Colonic mucosa (tissue), 4 donors: ENCODE data around the gene CREBBP. TPM values are rescaled to one million over a fixed set of nuclear protein-coding genes. Genes with fewer than 3 reads are reported as not detected.
"Not testable (repeated sequence)": the region's sequence is repeated elsewhere in the genome, so short reads cannot be mapped to it uniquely, and the experiment has no call there.

Experiments
- DNase-seq: peaks from one replicate; pipeline ENCODE4 v3.0.0-alpha.2; 2020
- H3K27ac ChIP-seq: fragments of 200-600 bp; one replicate; pipeline ENCODE4 v1.8.0; 2021
- H3K27me3 ChIP-seq: fragments of 200-600 bp; one replicate; pipeline ENCODE4 v1.8.0; 2021
- H3K36me3 ChIP-seq: fragments of 200-600 bp; one replicate; pipeline ENCODE4 v1.8.0; 2021
- H3K4me1 ChIP-seq: fragments of 200-600 bp; one replicate; pipeline ENCODE4 v1.8.0; 2021; ENCODE audit warnings: mild to moderate bottlenecking
- H3K4me3 ChIP-seq: fragments of 200-600 bp; one replicate; pipeline ENCODE4 v1.8.0; 2021
- H3K9ac ChIP-seq, 2 donors: one replicate each; pipeline ENCODE4 v1.7.0; 2013; ENCODE audit warnings: control low read depth in 2 of 2, low read depth in 2 of 2, low read length in 2 of 2
- H3K9me3 ChIP-seq: fragments of 200-600 bp; one replicate; pipeline ENCODE4 v1.8.0; 2021
- CTCF ChIP-seq: fragments of 200-600 bp; IDR thresholded peaks from one replicate; pipeline ENCODE4 v1.8.0; 2022; ENCODE audit warnings: antibody characterized with exemption, mild to moderate bottlenecking
- intact Hi-C: fragments of 100-400 bp; cut with DNase I; formaldehyde crosslinking; loops from one replicate; pipeline ENCODE4 v1.14.1; 2022
- total RNA-seq, 2 donors: library from RNA; stranded (reverse); fragmentation: NEBNext Ultra II Directional in 1 of 2; extraction: Animal tissue kit (Norgen Biotek cat#: 25700) in 1 of 2; gene quantifications; one replicate each; pipeline ENCODE4 v1.2.1, GENCODE V29; 2021
- donor health status: healthy.
- donor health status: DM: no; HTN: no; CAD: no.
- donor health status: DM: no; HTN: no; CAD: no.

CREBBP gene
- total RNA-seq, 2 donors from 2014 or later = 42.0 to 45.2 TPM

- H3K27ac ChIP-seq = no peak overlapping the region
- no peak for DNase-seq
- no peak overlapping the region for H3K9ac ChIP-seq
- H3K4me1 ChIP-seq = no peaks in the 10 kb centered on the region
- intact Hi-C loops = no loop called here
- no peaks in the 10 kb centered on the region for H3K9me3 ChIP-seq
- H3K4me3 ChIP-seq = no peak overlapping the region
- no peak for TF ChIP-seq CTCF
- H3K27me3 ChIP-seq = no peaks in the 10 kb centered on the region
- H3K36me3 ChIP-seq = no peaks in the 10 kb centered on the region
Observed at GRCh38 chr16:3915426-3916260, 35.1 kb upstream of the CREBBP start.

DNA sequence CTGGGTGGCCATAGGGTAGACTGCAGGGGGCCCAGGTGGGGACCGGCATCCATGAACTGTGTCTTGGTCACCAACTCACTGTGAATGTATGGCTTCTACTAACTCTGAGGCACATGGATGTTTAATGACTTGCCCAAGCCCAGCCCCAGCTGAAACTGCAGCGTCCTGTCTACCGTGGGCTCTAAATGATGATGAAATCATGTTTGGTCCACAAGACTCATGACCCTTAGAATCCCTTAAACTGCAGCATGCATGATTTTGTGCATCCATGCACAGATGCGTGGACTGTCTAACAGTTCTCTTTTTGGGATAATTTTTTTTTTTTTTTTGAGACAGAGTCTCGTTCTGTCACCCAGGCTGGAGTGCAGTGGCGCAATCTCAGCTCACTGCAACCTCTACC lies 32.4 kb upstream of the CREBBP start:
- intact Hi-C loops = no loop called here
- Histone ChIP-seq H3K36me3 (no peaks in the 10 kb centered on the region), H3K4me3 (no peak overlapping the region), H3K9ac (no peak overlapping the region), H3K27me3 (no peaks in the 10 kb centered on the region), H3K27ac (no peak overlapping the region), H3K9me3 (no peaks in the 10 kb centered on the region), H3K4me1 (no peaks in the 10 kb centered on the region)
- DNase-seq = no peak
- TF ChIP-seq CTCF = no peak

DNA sequence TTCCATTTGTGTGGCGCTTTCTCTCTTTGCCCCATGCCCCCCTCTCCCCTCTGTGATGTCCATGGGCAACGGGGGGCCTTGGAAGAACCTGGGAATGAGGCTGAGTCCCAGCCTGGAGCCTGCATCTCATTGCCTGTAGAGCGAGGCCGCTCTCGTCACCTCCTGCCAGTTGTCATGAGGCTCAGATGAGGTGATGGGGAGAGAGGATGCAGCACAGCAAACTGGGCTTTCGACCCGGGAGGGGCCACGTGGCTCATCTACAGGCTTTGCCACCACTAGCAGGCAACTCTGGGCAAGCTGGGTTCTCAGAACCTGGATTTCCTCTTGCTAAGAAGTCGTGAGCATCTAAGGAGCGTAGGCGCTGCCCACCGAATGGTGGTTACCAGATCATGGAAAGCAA lies 31.9 kb upstream of the CREBBP start:
- Histone ChIP-seq H3K27ac (no peak overlapping the region), H3K4me1 (no peaks in the 10 kb centered on the region), H3K9ac (no peak overlapping the region), H3K27me3 (no peaks in the 10 kb centered on the region), H3K9me3 (no peaks in the 10 kb centered on the region), H3K4me3 (no peak overlapping the region), H3K36me3 (no peaks in the 10 kb centered on the region)
- DNase-seq = no peak
- no peak for TF ChIP-seq CTCF
- intact Hi-C loops = no loop called here

DNA sequence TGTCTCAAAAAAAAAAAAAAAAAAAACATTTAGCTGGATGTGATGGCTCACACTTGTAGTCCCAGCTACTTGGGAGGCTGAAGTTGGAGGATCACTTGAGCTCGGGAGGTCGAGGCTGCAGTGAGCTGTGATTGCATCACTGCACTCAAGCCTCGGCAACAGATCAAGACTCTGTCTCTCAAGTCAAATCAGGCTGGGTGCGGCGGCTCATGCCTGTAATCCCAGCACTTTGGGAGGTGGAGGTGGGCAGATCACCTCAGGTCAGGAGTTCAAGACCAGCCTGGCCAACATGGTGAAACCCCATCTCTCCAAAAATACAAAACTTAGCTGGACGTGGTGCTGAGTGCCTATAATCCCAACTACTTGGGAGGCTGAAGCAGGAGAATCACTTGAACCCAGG lies 31.2 kb upstream of the CREBBP start:
- intact Hi-C loops, H3K36me3 ChIP-seq: not testable (repeated sequence)

GRCh38 chr16:3909791-3910583 lies 29.5 kb upstream of the CREBBP start:
- Histone ChIP-seq H3K36me3 (no peaks in the 10 kb centered on the region), H3K4me3 (no peak overlapping the region), H3K27ac (no peak overlapping the region), H3K9ac (no peak overlapping the region), H3K27me3 (no peaks in the 10 kb centered on the region), H3K4me1 (no peaks in the 10 kb centered on the region), H3K9me3 (no peaks in the 10 kb centered on the region)
- no peak for DNase-seq
- TF ChIP-seq CTCF = no peak
- intact Hi-C loops = no loop called here

More for the DNA sequence above, 31.2 kb upstream of the CREBBP start:
- H3K4me1 ChIP-seq, H3K9ac ChIP-seq, H3K27me3 ChIP-seq, DNase-seq, H3K4me3 ChIP-seq, H3K27ac ChIP-seq, H3K9me3 ChIP-seq: not testable (repeated sequence)
